SK-N-SH (cell line): ENCODE measurements around the gene RAB15. TPM values are rescaled to one million over a fixed set of nuclear protein-coding genes. Genes with fewer than 3 reads are reported as not detected.
A peak's percentile ranks its signal among the peaks of the same experiment; 100 is the strongest.

Source experiments
- CTCF ChIA-PET: fragments of 300-600, 350-600 bp; formaldehyde crosslinking; extraction: SDS; loops from one replicate; lab custom pipeline; 2021; lab: Yijun Ruan, JAX
- POLR2A ChIA-PET: fragments of 350-600 bp; sonication (Branson Sonifier 250); formaldehyde crosslinking; extraction: SDS; loops from one replicate; lab custom pipeline; 2020; ENCODE audit warnings: antibody characterized with exemption, inconsistent platforms; lab: Yijun Ruan, JAX
- DNase-seq: peaks from one replicate; pipeline ENCODE4 v3.0.0; 2012
- H2AFZ ChIP-seq: fragments of 200-600 bp; sonication (generic); 2 replicates; pipeline ENCODE4 v1.8.1; 2016; ENCODE audit warnings: antibody characterized with exemption, mild to moderate bottlenecking, low read depth
- H3F3A ChIP-seq: fragments of 200-600 bp; sonication (generic); replicated peaks from 2 replicates; pipeline ENCODE3; 2016; ENCODE audit warnings: antibody characterized with exemption, mild to moderate bottlenecking; ENCODE audit not compliant: insufficient read depth
- H3K27ac ChIP-seq, 2 experiments: fragments of 200-500 bp in 1 of 2; fragments of 200-600 bp in 1 of 2; sonication (Bioruptor generic) in 1 of 2; sonication (generic), shearing (Covaris generic) in 1 of 2; 2 replicates each; pipeline versions ENCODE4 v1.5.1 to v1.6.1; 2014 to 2016; ENCODE audit warnings: low read depth in 2 of 2, inconsistent platforms in 1 of 2, low read length in 1 of 2, mild to moderate bottlenecking in 1 of 2, mixed read lengths in 1 of 2
- H3K27me3 ChIP-seq: fragments of 200-600 bp; sonication (generic), shearing (Covaris generic); 2 replicates; pipeline ENCODE4 v1.6.1; 2016; ENCODE audit warnings: mixed run types; ENCODE audit not compliant: insufficient read depth
- H3K36me3 ChIP-seq, 2 experiments: fragments of 200-500 bp in 1 of 2; fragments of 200-600 bp in 1 of 2; sonication (Bioruptor generic) in 1 of 2; sonication (generic) in 1 of 2; replicated peaks in 1 of 2; 2 replicates each; pipeline versions ENCODE3 to v1.5.1; 2014 to 2016; ENCODE audit warnings: low read length in 1 of 2, mild to moderate bottlenecking in 1 of 2; ENCODE audit not compliant: insufficient read depth in 2 of 2, control insufficient read depth in 1 of 2
- H3K4me1 ChIP-seq, 2 experiments: fragments of 200-500 bp in 1 of 2; fragments of 200-600 bp in 1 of 2; sonication (Bioruptor generic) in 1 of 2; sonication (generic), shearing (Covaris generic) in 1 of 2; 2 replicates each; pipeline versions ENCODE4 v1.5.1 to v1.6.1; 2014 to 2016; ENCODE audit warnings: low read depth in 1 of 2, low read length in 1 of 2, mixed run types in 1 of 2; ENCODE audit not compliant: insufficient read depth in 2 of 2, control insufficient read depth in 1 of 2
- H3K4me2 ChIP-seq: fragments of 200-600 bp; sonication (generic), shearing (Covaris generic); 2 replicates; pipeline ENCODE4 v1.6.1; 2017; ENCODE audit warnings: mixed run types
- H3K4me3 ChIP-seq, 2 experiments: fragments of 200-500 bp in 1 of 2; fragments of 200-600 bp in 1 of 2; sonication (Bioruptor generic) in 1 of 2; sonication (generic), shearing (Covaris generic) in 1 of 2; 2 replicates each; pipeline versions ENCODE4 v1.5.1 to v1.8.1; 2014 to 2016; ENCODE audit warnings: low read depth in 2 of 2, inconsistent platforms in 1 of 2, low read length in 1 of 2, mild to moderate bottlenecking in 1 of 2, mixed read lengths in 1 of 2, moderate library complexity in 1 of 2
- H3K79me2 ChIP-seq: fragments of 200-600 bp; sonication (generic); 2 replicates; pipeline ENCODE4 v1.8.1; 2017; ENCODE audit warnings: mild to moderate bottlenecking; ENCODE audit not compliant: insufficient read depth
- H3K9ac ChIP-seq: fragments of 200-600 bp; sonication (generic); 2 replicates; pipeline ENCODE4 v1.6.1; 2017; ENCODE audit warnings: mixed run types
- H3K9me2 ChIP-seq: fragments of 200-600 bp; sonication (generic); 2 replicates; pipeline ENCODE4 v1.6.1; 2017; ENCODE audit warnings: mixed run types
- H3K9me3 ChIP-seq: fragments of 200-600 bp; sonication (generic); 2 replicates; pipeline ENCODE4 v1.6.1; 2017; ENCODE audit warnings: mixed run types, mild to moderate bottlenecking, moderate library complexity
- H4K20me1 ChIP-seq: fragments of 200-600 bp; sonication (generic); 2 replicates; pipeline ENCODE4 v1.6.1; 2017; ENCODE audit warnings: mild to moderate bottlenecking, mixed run types; ENCODE audit not compliant: insufficient read depth
- CHD2 ChIP-seq: fragments of 150-350 bp; IDR thresholded peaks from 2 replicates; pipeline ENCODE4 v1.6.1; 2018; ENCODE audit warnings: low read length; ENCODE audit not compliant: partially characterized antibody
- EP300 ChIP-seq, 2 experiments: IDR thresholded peaks; 2 replicates each; pipeline versions ENCODE4 v1.4.0 to v1.6.1; 2012; ENCODE audit warnings: borderline replicate concordance in 1 of 2, low read depth in 1 of 2, low read length in 1 of 2
- JUND ChIP-seq: IDR thresholded peaks from 2 replicates; pipeline ENCODE4 v1.4.0; 2012
- NFIC ChIP-seq: IDR thresholded peaks from 2 replicates; pipeline ENCODE4 v1.4.0; 2012; ENCODE audit warnings: borderline replicate concordance
- NRF1 ChIP-seq: IDR thresholded peaks from 2 replicates; pipeline ENCODE4 v1.6.1; 2012; ENCODE audit warnings: low read depth, mild to moderate bottlenecking, low read length
- POLR2AphosphoS5 ChIP-seq: IDR thresholded peaks from 2 replicates; pipeline ENCODE4 v1.6.1; 2012; ENCODE audit warnings: low read depth, low read length
- REST ChIP-seq: IDR thresholded peaks from 2 replicates; pipeline ENCODE4 v1.6.1; 2012; ENCODE audit warnings: mild to moderate bottlenecking, low read depth, low read length, moderate library complexity
- RFX5 ChIP-seq: IDR thresholded peaks from 2 replicates; pipeline ENCODE4 v1.6.1; 2012; ENCODE audit warnings: mild to moderate bottlenecking, improper control_type of control experiment, low read length
- RXRA ChIP-seq: IDR thresholded peaks from 2 replicates; pipeline ENCODE4 v1.4.0; 2012; ENCODE audit warnings: low read depth, mild to moderate bottlenecking, borderline replicate concordance
- SIN3A ChIP-seq: IDR thresholded peaks from 2 replicates; pipeline ENCODE4 v1.6.1; 2012; ENCODE audit warnings: low read depth, mild to moderate bottlenecking, low read length, moderate library complexity, borderline replicate concordance
- TAF1 ChIP-seq: IDR thresholded peaks from 2 replicates; pipeline ENCODE4 v1.6.1; 2012; ENCODE audit warnings: low read depth, mild to moderate bottlenecking, low read length, moderate library complexity, borderline replicate concordance
- TCF12 ChIP-seq: IDR thresholded peaks from 2 replicates; pipeline ENCODE4 v1.4.0; 2012
- YY1 ChIP-seq: IDR thresholded peaks from 2 replicates; pipeline ENCODE4 v1.4.0; 2012; ENCODE audit warnings: low read depth, mild to moderate bottlenecking
- WGBS: methylation state at CpG from one replicate; pipeline ENCODE4 v1.1.6; 2017; ENCODE audit warnings: low lambda C conversion rate; 5-methylcytosine and 5-hydroxymethylcytosine counted together
- polyA plus RNA-seq, 3 experiments: library from polyadenylated mRNA; depleted of rRNA; stranded (reverse); fragments of >200 nt; gene quantifications; 2 replicates each; pipeline ENCODE4 v1.2.3, GENCODE V29; 2012
- TF ChIP-seq, protein P1 (sequence below): fragments of 200-600 bp; sonication (generic); IDR thresholded peaks from 2 replicates; pipeline ENCODE4 v1.6.1; 2017; ENCODE audit warnings: antibody characterized with exemption, mild to moderate bottlenecking, moderate library complexity
- TF ChIP-seq, protein P2 (sequence below): fragments of 150-350 bp; IDR thresholded peaks from 2 replicates; pipeline ENCODE4 v1.6.1; 2016; ENCODE audit warnings: mild to moderate bottlenecking, low read depth, low read length
- TF ChIP-seq, protein P3 (sequence below): IDR thresholded peaks from 2 replicates; pipeline ENCODE4 v1.4.0; 2012; ENCODE audit warnings: low read depth

The RAB15 gene
- polyA plus RNA-seq, 1 of the 3 experiments (the other 2 are of a cell fraction) = 14.2 TPM

- H3K4me1 ChIP-seq = peaks cover 0 to 31% of the 10 kb centered on the region in 2 experiments; a peak in 2 of 4 replicates
- ChIA-PET POLR2A (no interaction called here), CTCF (interaction anchor here (0.8 to 2.3 kb wide), 2 partner anchors 16 to 31 kb away, joined by 5 to 7 read pairs; no protein-coding TSS in a partner anchor)
- H3K4me3 ChIP-seq = no peak overlapping the region
- WGBS = 92% methylated on average over 9 of the region's 9 CpGs
- no peaks in the 10 kb centered on the region for H4K20me1 ChIP-seq
- no peaks in the 10 kb centered on the region for H3K9me3 ChIP-seq
- no peak for DNase-seq
- peaks cover 0 to 9% of the 10 kb centered on the region in 2 experiments for H3K36me3 ChIP-seq
- H3K9me2 ChIP-seq = no peaks in the 10 kb centered on the region
- TF ChIP-seq, protein P1, sequence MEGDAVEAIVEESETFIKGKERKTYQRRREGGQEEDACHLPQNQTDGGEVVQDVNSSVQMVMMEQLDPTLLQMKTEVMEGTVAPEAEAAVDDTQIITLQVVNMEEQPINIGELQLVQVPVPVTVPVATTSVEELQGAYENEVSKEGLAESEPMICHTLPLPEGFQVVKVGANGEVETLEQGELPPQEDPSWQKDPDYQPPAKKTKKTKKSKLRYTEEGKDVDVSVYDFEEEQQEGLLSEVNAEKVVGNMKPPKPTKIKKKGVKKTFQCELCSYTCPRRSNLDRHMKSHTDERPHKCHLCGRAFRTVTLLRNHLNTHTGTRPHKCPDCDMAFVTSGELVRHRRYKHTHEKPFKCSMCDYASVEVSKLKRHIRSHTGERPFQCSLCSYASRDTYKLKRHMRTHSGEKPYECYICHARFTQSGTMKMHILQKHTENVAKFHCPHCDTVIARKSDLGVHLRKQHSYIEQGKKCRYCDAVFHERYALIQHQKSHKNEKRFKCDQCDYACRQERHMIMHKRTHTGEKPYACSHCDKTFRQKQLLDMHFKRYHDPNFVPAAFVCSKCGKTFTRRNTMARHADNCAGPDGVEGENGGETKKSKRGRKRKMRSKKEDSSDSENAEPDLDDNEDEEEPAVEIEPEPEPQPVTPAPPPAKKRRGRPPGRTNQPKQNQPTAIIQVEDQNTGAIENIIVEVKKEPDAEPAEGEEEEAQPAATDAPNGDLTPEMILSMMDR = no peak
- TF ChIP-seq TAF1 = no peak
- TF ChIP-seq EP300 (IDR thresholded peaks at IDR 0.05; ENCODE audit: borderline replicate concordance in 1 of 2, low read depth in 1 of 2, low read length in 1 of 2) = no peak
- TF ChIP-seq REST = no peak
- no peak for TF ChIP-seq JUND
- no peak for TF ChIP-seq POLR2AphosphoS5
- TF ChIP-seq NFIC = no peak
- TF ChIP-seq, protein P2, sequence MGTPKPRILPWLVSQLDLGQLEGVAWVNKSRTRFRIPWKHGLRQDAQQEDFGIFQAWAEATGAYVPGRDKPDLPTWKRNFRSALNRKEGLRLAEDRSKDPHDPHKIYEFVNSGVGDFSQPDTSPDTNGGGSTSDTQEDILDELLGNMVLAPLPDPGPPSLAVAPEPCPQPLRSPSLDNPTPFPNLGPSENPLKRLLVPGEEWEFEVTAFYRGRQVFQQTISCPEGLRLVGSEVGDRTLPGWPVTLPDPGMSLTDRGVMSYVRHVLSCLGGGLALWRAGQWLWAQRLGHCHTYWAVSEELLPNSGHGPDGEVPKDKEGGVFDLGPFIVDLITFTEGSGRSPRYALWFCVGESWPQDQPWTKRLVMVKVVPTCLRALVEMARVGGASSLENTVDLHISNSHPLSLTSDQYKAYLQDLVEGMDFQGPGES = no peak
- TF ChIP-seq NRF1 = no peak
- TF ChIP-seq CHD2 = no peak
- TF ChIP-seq, protein P3, sequence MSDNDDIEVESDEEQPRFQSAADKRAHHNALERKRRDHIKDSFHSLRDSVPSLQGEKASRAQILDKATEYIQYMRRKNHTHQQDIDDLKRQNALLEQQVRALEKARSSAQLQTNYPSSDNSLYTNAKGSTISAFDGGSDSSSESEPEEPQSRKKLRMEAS = no peak
- no peak for TF ChIP-seq RFX5
- TF ChIP-seq RXRA = no peak
- TF ChIP-seq TCF12 = no peak
- no peak for TF ChIP-seq SIN3A
- no peak for TF ChIP-seq YY1
- H3K4me2 ChIP-seq = no peak overlapping the region
- no peak overlapping the region for H2AFZ ChIP-seq
- H3F3A ChIP-seq = no peaks in the 10 kb centered on the region
- peak overlapping the region in 1 of 2 experiments; percentile 11; a peak in 2 of 4 replicates for H3K27ac ChIP-seq
- H3K9ac ChIP-seq = no peak overlapping the region
- H3K79me2 ChIP-seq = no peaks in the 10 kb centered on the region
- H3K27me3 ChIP-seq = no peaks in the 10 kb centered on the region
These were observed 17.5 kb downstream of the RAB15 start for GRCh38 chr14:64954491-64955240.
